ENCODE results near the gene NCK2. TPM values are rescaled to one million over a fixed set of nuclear protein-coding genes. Genes with fewer than 3 reads are reported as not detected.

NCK2 gene
- total and polyA plus RNA-seq, 2 of the 4 experiments (the other 2 are of a cell fraction): 15.8 to 22.2 TPM

GRCh38 chr2:105924271-105924670 lies 179.6 kb downstream of the NCK2 start:
- no peak overlapping the region for H3K4ac ChIP-seq (ENCODE audit: low read depth, low read length)
- no peak overlapping the region for H3K23ac ChIP-seq (ENCODE audit: low read depth, low read length)
- H3K9me3 ChIP-seq (ENCODE audit: control insufficient read depth, insufficient read depth, low read length): no peaks in the 10 kb centered on the region
- CTCF ChIA-PET: interaction anchor here (0.6 kb wide), 2 partner anchors 272 to 374 kb away, joined by 4 to 5 read pairs; no protein-coding TSS in a partner anchor
- no peak overlapping the region for H2BK20ac ChIP-seq (ENCODE audit: low read depth, low read length)
- intact Hi-C loops (cut with micrococcal nuclease): loop anchor here (5.0 kb wide), 1 partner anchor 163 kb away; no protein-coding TSS in a partner anchor
- no peak overlapping the region for H2BK120ac ChIP-seq (ENCODE audit: low read depth, low read length)
- no peak overlapping the region for H3K14ac ChIP-seq (replicated peaks; ENCODE audit: low read depth, low read length)
- H4K8ac ChIP-seq (ENCODE audit: low read depth in 2 of 2, low read length in 2 of 2): no peak overlapping the region
- TF ChIP-seq CTCF (conservative IDR thresholded peaks at IDR 0.05; ENCODE audit: low read depth, low read length): no peak
- H3K27ac ChIP-seq (ENCODE audit: insufficient read depth, low read length): no peak overlapping the region
- no peak overlapping the region for H2BK5ac ChIP-seq (ENCODE audit: low read depth, low read length, poor library complexity, severe bottlenecking)
- H3K27me3 ChIP-seq (ENCODE audit: control insufficient read depth, insufficient read depth, low read length): peaks cover 20% of the 10 kb centered on the region
- DNase-seq: no peak
- H2AK9ac ChIP-seq (replicated peaks; ENCODE audit: low read depth, low read length, poor library complexity): no peak overlapping the region
- no peak overlapping the region for H4K5ac ChIP-seq (ENCODE audit: low read depth, low read length)
- H3K4me3 ChIP-seq (ENCODE audit: insufficient read depth, low read depth, low read length): no peak overlapping the region
- H3K9ac ChIP-seq (ENCODE audit: low read depth, low read length): no peak overlapping the region
- no peak overlapping the region for H4K91ac ChIP-seq (ENCODE audit: insufficient read depth, low read depth, low read length)
- no peak overlapping the region for H3K18ac ChIP-seq (ENCODE audit: low read depth, low read length)
- H3K79me1 ChIP-seq (ENCODE audit: low read depth in 1 of 2, low read length in 2 of 2): no peaks in the 10 kb centered on the region
- no TSS peak for BruUV-seq (replicated peaks)
- H3K4me1 ChIP-seq (ENCODE audit: control insufficient read depth, insufficient read depth, low read length): no peaks in the 10 kb centered on the region
- H3K56ac ChIP-seq (ENCODE audit: extremely low read depth, insufficient read depth, low read length): no peak overlapping the region
- in situ Hi-C loops (cut with MboI; ENCODE audit: low sequenced_read_pairs): no loop called here
- H2BK15ac ChIP-seq (ENCODE audit: low read depth, low read length): no peak overlapping the region
- H2AFZ ChIP-seq (replicated peaks; ENCODE audit: low read length, poor library complexity): no peak overlapping the region
- no peak for ATAC-seq (ENCODE audit: low read depth)
- dilution Hi-C loops (cut with HindIII; ENCODE audit: low sequenced_read_pairs, unreplicated experiment): no loop called here
- H3K4me2 ChIP-seq (ENCODE audit: low read depth, low read length): no peak overlapping the region
- POLR2A ChIA-PET (ENCODE audit: unreplicated experiment): no interaction called here
- no peaks in the 10 kb centered on the region for H3K9me1 ChIP-seq (ENCODE audit: insufficient read depth, low read length)
- H4K20me1 ChIP-seq (ENCODE audit: insufficient read depth, low read length): no peaks in the 10 kb centered on the region
- H3K36me3 ChIP-seq (ENCODE audit: control insufficient read depth, insufficient read depth, low read length): no peaks in the 10 kb centered on the region
- 80% methylated on average over 2 of the region's 6 CpGs; no CpG with 5 or more reads in 1 of the 2 experiments for WGBS, 2 experiments (ENCODE audit: extremely low coverage in 2 of 2, insufficient read length in 1 of 2)
- no peak overlapping the region for H2AK5ac ChIP-seq (ENCODE audit: low read depth, low read length)

All from IMR-90 (cell line).